HEK293T (cell line): ENCODE data around the gene CELF4.

Source experiments
- ARNT ChIP-seq: fragments of 450-650 bp; IDR thresholded peaks from 2 replicates; pipeline ENCODE4 v1.6.1; 2017; ENCODE audit warnings: mild to moderate bottlenecking
- BHLHE40 ChIP-seq: fragments of 450-650 bp; IDR thresholded peaks from 2 replicates; pipeline ENCODE4 v1.6.1; 2016; ENCODE audit warnings: mild to moderate bottlenecking, moderate library complexity, borderline replicate concordance
- FOXA1 ChIP-seq: fragments of 450-650 bp; IDR thresholded peaks from 2 replicates; pipeline ENCODE4 v1.6.1; 2016; ENCODE audit warnings: mild to moderate bottlenecking
- FOXM1 ChIP-seq: fragments of 450-650 bp; IDR thresholded peaks from 2 replicates; pipeline ENCODE4 v1.6.1; 2017; ENCODE audit warnings: mild to moderate bottlenecking, borderline replicate concordance
- SP1 ChIP-seq: fragments of 450-650 bp; IDR thresholded peaks from 2 replicates; pipeline ENCODE4 v1.6.1; 2017
- SUZ12 ChIP-seq: fragments of 450-650 bp; IDR thresholded peaks from 2 replicates; pipeline ENCODE4 v1.6.1; 2016; ENCODE audit warnings: mild to moderate bottlenecking
- TARDBP ChIP-seq: fragments of 450-650 bp; IDR thresholded peaks from 2 replicates; pipeline ENCODE4 v1.6.1; 2016
- ZNF384 ChIP-seq: fragments of 450-650 bp; IDR thresholded peaks from 2 replicates; pipeline ENCODE4 v1.6.1; 2016

GRCh38 chr18:37429791-37430190, 135.8 kb downstream of the CELF4 start:
- TF ChIP-seq ARNT = no peak
- no peak for TF ChIP-seq FOXM1
- no peak for TF ChIP-seq BHLHE40
- TF ChIP-seq SUZ12 = no peak
- TF ChIP-seq TARDBP = no peak
- no peak for TF ChIP-seq ZNF384
- TF ChIP-seq FOXA1 = no peak
- no peak for TF ChIP-seq SP1
